SH-SY5Y (cell line): ENCODE data around the gene VAT1L.

Experiments used
- GATA2 ChIP-seq: IDR thresholded peaks from 2 replicates; pipeline ENCODE4 v1.6.1; 2011; ENCODE audit warnings: mild to moderate bottlenecking, low read depth, low read length
- GATA3 ChIP-seq: IDR thresholded peaks from 2 replicates; pipeline ENCODE4 v1.6.1; 2011; ENCODE audit warnings: low read depth, mild to moderate bottlenecking, low read length, moderate library complexity

- TF ChIP-seq GATA3: no peak
- TF ChIP-seq GATA2: no peak
Observed at GRCh38 chr16:77777745-77778144, 10.6 kb upstream of the VAT1L start.
